Activated CD4-positive, alpha-beta memory T cell treated with anti-CD3 and anti-CD28 coated beads, Interleukin-2, amount 10 ng/mL, durations not matched to agents 7 days and 5 days (primary cell): Measurements from ENCODE around the gene CATSPERD. TPM values are rescaled to one million over a fixed set of nuclear protein-coding genes. Genes with fewer than 3 reads are reported as not detected.
"Not testable (repeated sequence)": the region's sequence is repeated elsewhere in the genome, so short reads cannot be mapped to it uniquely, and the experiment has no call there.

ENCODE experiments used
- CTCF ChIA-PET: fragments of 350-600 bp; sonication (Branson Sonifier 250); formaldehyde crosslinking; loops from one replicate; lab custom pipeline; 2021; ENCODE audit warnings: antibody characterized with exemption, inconsistent platforms; lab: Charles Lee
- POLR2A ChIA-PET: fragments of 350-600 bp; sonication (Branson Sonifier 250); formaldehyde crosslinking; loops from one replicate; lab custom pipeline; 2021; ENCODE audit warnings: antibody characterized with exemption; lab: Charles Lee
- DNase-seq: peaks from one replicate; pipeline ENCODE4 v3.0.0-alpha.2; 2020
- H3K27ac Mint-ChIP-seq: one replicate; pipeline ENCODE4 v1.8.0; 2021; ENCODE audit warnings: mild to moderate bottlenecking, mixed read lengths
- H3K27me3 Mint-ChIP-seq: one replicate; pipeline ENCODE4 v1.8.0; 2021; ENCODE audit warnings: mixed read lengths
- H3K36me3 Mint-ChIP-seq: one replicate; pipeline ENCODE4 v1.8.0; 2021; ENCODE audit warnings: low read depth, mixed read lengths
- H3K4me1 Mint-ChIP-seq: one replicate; pipeline ENCODE4 v1.8.0; 2021; ENCODE audit warnings: mixed read lengths
- H3K4me3 Mint-ChIP-seq: one replicate; pipeline ENCODE4 v1.8.0; 2021; ENCODE audit warnings: mild to moderate bottlenecking, mixed read lengths
- H3K9me3 Mint-ChIP-seq: one replicate; pipeline ENCODE4 v1.8.0; 2021; ENCODE audit warnings: mixed read lengths
- total RNA-seq, 2 experiments: library from RNA; stranded (reverse); gene quantifications; one replicate each; pipeline ENCODE4 v1.2.3, GENCODE V29; 2021

CATSPERD gene
- total RNA-seq, 2 experiments from 2014 or later, result not detected

GRCh38 chr19:5727453-5728050, 7.1 kb downstream of the CATSPERD start:
- POLR2A ChIA-PET, result interaction anchor here (0.6 to 1.0 kb wide), 2 partner anchors 9 to 1060 kb away, joined by 3 to 4 read pairs; no protein-coding TSS in a partner anchor
- Mint-ChIP-seq H3K9me3 (no peaks in the 10 kb centered on the region), H3K4me3 (no peak overlapping the region), H3K27me3 (peaks cover 4% of the 10 kb centered on the region), H3K36me3 (no peaks in the 10 kb centered on the region), H3K27ac (no peak overlapping the region), H3K4me1 (no peaks in the 10 kb centered on the region)
- CTCF ChIA-PET, result interaction anchor here (0.8 kb wide), 1 partner anchor 38 kb away, joined by 3 read pairs; no protein-coding TSS in a partner anchor
- no peak for DNase-seq

GRCh38 chr19:5733172-5733571, 12.7 kb downstream of the CATSPERD start:
- H3K36me3 Mint-ChIP-seq, H3K27me3 Mint-ChIP-seq, H3K4me3 Mint-ChIP-seq, DNase-seq, H3K27ac Mint-ChIP-seq, H3K9me3 Mint-ChIP-seq, CTCF ChIA-PET, H3K4me1 Mint-ChIP-seq, POLR2A ChIA-PET: not testable (repeated sequence)

GRCh38 chr19:5738423-5738822, 18.0 kb downstream of the CATSPERD start:
- ChIA-PET POLR2A (no interaction called here), CTCF (interaction anchor here (0.7 kb wide), 1 partner anchor 1225 kb away, joined by 3 read pairs; no protein-coding TSS in a partner anchor)
- H3K4me1 Mint-ChIP-seq, result no peaks in the 10 kb centered on the region
- H3K4me3 Mint-ChIP-seq, result no peak overlapping the region
- DNase-seq, result no peak
- H3K27me3 Mint-ChIP-seq, result peaks cover 3% of the 10 kb centered on the region
- H3K36me3 Mint-ChIP-seq, result no peaks in the 10 kb centered on the region
- H3K9me3 Mint-ChIP-seq, result no peaks in the 10 kb centered on the region
- no peak overlapping the region for H3K27ac Mint-ChIP-seq

- Mint-ChIP-seq H3K9me3 (no peaks in the 10 kb centered on the region), H3K4me3 (no peak overlapping the region), H3K36me3 (no peaks in the 10 kb centered on the region), H3K27me3 (peaks cover 6% of the 10 kb centered on the region), H3K4me1 (no peaks in the 10 kb centered on the region), H3K27ac (no peak overlapping the region)
- ChIA-PET POLR2A (no interaction called here), CTCF (no interaction called here)
- DNase-seq, result no peak
Measured at GRCh38 chr19:5742051-5742450, 21.6 kb downstream of the CATSPERD start.

GRCh38 chr19:5743630-5744029, 23.2 kb downstream of the CATSPERD start:
- ChIA-PET POLR2A (no interaction called here), CTCF (no interaction called here)
- DNase-seq, result no peak
- Mint-ChIP-seq H3K27ac (no peak overlapping the region), H3K9me3 (no peaks in the 10 kb centered on the region), H3K4me1 (no peaks in the 10 kb centered on the region), H3K36me3 (no peaks in the 10 kb centered on the region), H3K4me3 (no peak overlapping the region), H3K27me3 (peaks cover 6% of the 10 kb centered on the region)

- POLR2A ChIA-PET, H3K9me3 Mint-ChIP-seq, H3K27ac Mint-ChIP-seq, DNase-seq, H3K4me1 Mint-ChIP-seq, H3K4me3 Mint-ChIP-seq, H3K27me3 Mint-ChIP-seq, CTCF ChIA-PET, H3K36me3 Mint-ChIP-seq: not testable (repeated sequence)
Measured at GRCh38 chr19:5744999-5745398, 24.6 kb downstream of the CATSPERD start.

GRCh38 chr19:5748920-5749319, 28.5 kb downstream of the CATSPERD start:
- CTCF ChIA-PET, DNase-seq, H3K9me3 Mint-ChIP-seq, H3K27me3 Mint-ChIP-seq, H3K4me1 Mint-ChIP-seq, H3K27ac Mint-ChIP-seq, H3K36me3 Mint-ChIP-seq, H3K4me3 Mint-ChIP-seq, POLR2A ChIA-PET: not testable (repeated sequence)

GRCh38 chr19:5749505-5749904, 29.1 kb downstream of the CATSPERD start:
- Mint-ChIP-seq H3K4me1 (no peaks in the 10 kb centered on the region), H3K4me3 (no peak overlapping the region), H3K27me3 (peaks cover under 1% of the 10 kb centered on the region), H3K27ac (no peak overlapping the region), H3K9me3 (no peaks in the 10 kb centered on the region), H3K36me3 (no peaks in the 10 kb centered on the region)
- DNase-seq, result no peak
- ChIA-PET CTCF (no interaction called here), POLR2A (no interaction called here)

GRCh38 chr19:5751709-5752108, 31.3 kb downstream of the CATSPERD start:
- Mint-ChIP-seq H3K4me1 (no peaks in the 10 kb centered on the region), H3K4me3 (no peak overlapping the region), H3K27ac (no peak overlapping the region), H3K27me3 (peaks cover 1% of the 10 kb centered on the region), H3K36me3 (no peaks in the 10 kb centered on the region), H3K9me3 (no peaks in the 10 kb centered on the region)
- ChIA-PET POLR2A (interaction anchor here (0.5 kb wide), 1 partner anchor 16 kb away, joined by 3 read pairs; no protein-coding TSS in a partner anchor), CTCF (no interaction called here)
- no peak for DNase-seq

GRCh38 chr19:5753743-5754142, 33.3 kb downstream of the CATSPERD start:
- no peak overlapping the region for H3K27ac Mint-ChIP-seq
- H3K9me3 Mint-ChIP-seq, result no peaks in the 10 kb centered on the region
- peaks cover 1% of the 10 kb centered on the region for H3K27me3 Mint-ChIP-seq
- DNase-seq, result no peak
- ChIA-PET POLR2A (no interaction called here), CTCF (no interaction called here)
- no peaks in the 10 kb centered on the region for H3K36me3 Mint-ChIP-seq
- H3K4me3 Mint-ChIP-seq, result no peak overlapping the region
- no peaks in the 10 kb centered on the region for H3K4me1 Mint-ChIP-seq

GRCh38 chr19:5762608-5763217, 42.3 kb downstream of the CATSPERD start:
- H3K9me3 Mint-ChIP-seq, result no peaks in the 10 kb centered on the region
- no peaks in the 10 kb centered on the region for H3K27me3 Mint-ChIP-seq
- CTCF ChIA-PET, result no interaction called here

GRCh38 chr19:5765220-5765619, 44.8 kb downstream of the CATSPERD start:
- Mint-ChIP-seq H3K27me3 (no peaks in the 10 kb centered on the region), H3K4me1 (no peaks in the 10 kb centered on the region), H3K36me3 (no peaks in the 10 kb centered on the region), H3K4me3 (no peak overlapping the region), H3K27ac (no peak overlapping the region), H3K9me3 (no peaks in the 10 kb centered on the region)
- POLR2A ChIA-PET, result no interaction called here
- CTCF ChIA-PET, result no interaction called here
- no peak for DNase-seq

More at GRCh38 chr19:5762608-5763217, 42.3 kb downstream of the CATSPERD start:
- Mint-ChIP-seq H3K27ac (no peak overlapping the region), H3K4me3 (no peak overlapping the region), H3K36me3 (no peaks in the 10 kb centered on the region), H3K4me1 (no peaks in the 10 kb centered on the region)
- no peak for DNase-seq
- POLR2A ChIA-PET, result no interaction called here

GRCh38 chr19:5767949-5768348, 47.5 kb downstream of the CATSPERD start:
- Mint-ChIP-seq H3K27me3 (no peaks in the 10 kb centered on the region), H3K4me1 (no peaks in the 10 kb centered on the region), H3K4me3 (no peak overlapping the region), H3K27ac (no peak overlapping the region), H3K36me3 (no peaks in the 10 kb centered on the region), H3K9me3 (no peaks in the 10 kb centered on the region)
- ChIA-PET CTCF (no interaction called here), POLR2A (no interaction called here)
- DNase-seq, result no peak

- H3K27me3 Mint-ChIP-seq, result no peaks in the 10 kb centered on the region
- no peaks in the 10 kb centered on the region for H3K4me1 Mint-ChIP-seq
- ChIA-PET POLR2A (no interaction called here), CTCF (interaction anchor here (0.7 kb wide), 1 partner anchor 172 kb away, joined by 4 read pairs; no protein-coding TSS in a partner anchor)
- H3K27ac Mint-ChIP-seq, result no peak overlapping the region
- H3K9me3 Mint-ChIP-seq, result no peaks in the 10 kb centered on the region
- no peak for DNase-seq
- no peaks in the 10 kb centered on the region for H3K36me3 Mint-ChIP-seq
- no peak overlapping the region for H3K4me3 Mint-ChIP-seq
Measured at GRCh38 chr19:5772416-5772815, 52.0 kb downstream of the CATSPERD start.
